Activated T-cell treated with anti-CD3 and anti-CD28 coated beads, Interleukin-2, amount 50 U/mL, for 72 hours (primary cell): ENCODE data around the gene RUNX1. TPM values are rescaled to one million over a fixed set of nuclear protein-coding genes. Genes with fewer than 3 reads are reported as not detected.
"Not testable (repeated sequence)": the region's sequence is repeated elsewhere in the genome, so short reads cannot be mapped to it uniquely, and the experiment has no call there.

Experiments
- ATAC-seq, 2 donors: fragments of 150-1000 bp; cut with Tn5 transposase; replicated peaks in 1 of 2; 2 replicates each; pipeline ENCODE4 v1.10.0; 2021; ENCODE audit warnings: moderate library complexity in 2 of 2, mild to moderate bottlenecking in 1 of 2
- DNase-seq, 2 donors: peaks; one replicate each; pipeline ENCODE4 v3.0.0; 2021 to 2022; ENCODE audit warnings: mixed read lengths in 1 of 2
- H3K27ac Mint-ChIP-seq: one replicate; pipeline ENCODE4 v1.8.0; 2022; ENCODE audit warnings: mild to moderate bottlenecking, moderate library complexity, mixed read lengths
- H3K27me3 Mint-ChIP-seq: one replicate; pipeline ENCODE4 v1.8.0; 2022; ENCODE audit warnings: low read depth, mixed read lengths
- H3K36me3 Mint-ChIP-seq, 2 donors: one replicate each; pipeline ENCODE4 v1.8.0; 2022; ENCODE audit warnings: mixed read lengths in 2 of 2, mild to moderate bottlenecking in 1 of 2; ENCODE audit not compliant: insufficient read depth in 2 of 2
- H3K4me1 Mint-ChIP-seq: one replicate; pipeline ENCODE4 v1.8.0; 2022; ENCODE audit warnings: low read depth, mixed read lengths
- H3K4me3 Mint-ChIP-seq, 2 donors: one replicate each; pipeline ENCODE4 v1.8.0; 2022; ENCODE audit warnings: mild to moderate bottlenecking in 2 of 2, mixed read lengths in 2 of 2, moderate library complexity in 2 of 2
- H3K9me3 Mint-ChIP-seq, 2 donors: one replicate each; pipeline ENCODE4 v1.8.0; 2022; ENCODE audit warnings: mixed read lengths in 2 of 2
- total RNA-seq, 2 donors: library from RNA; stranded (reverse); gene quantifications; one replicate each; pipeline ENCODE4 v1.2.3, GENCODE V29; 2022

RUNX1 gene
- total RNA-seq, 2 donors from 2014 or later: 36.6 to 56.2 TPM

GRCh38 chr21:35002879-35003722 lies 46.0 kb downstream of the RUNX1 start:
- H3K9me3 Mint-ChIP-seq: no peaks in the 10 kb centered on the region

GRCh38 chr21:34999397-34999941 lies 49.6 kb downstream of the RUNX1 start:
- DNase-seq: no peak
- Mint-ChIP-seq H3K4me1 (peaks cover 99% of the 10 kb centered on the region), H3K9me3 (no peaks in the 10 kb centered on the region), H3K27ac (peak overlapping the region; percentile 66), H3K36me3 (peaks cover 0 to 3% of the 10 kb centered on the region in 2 donors), H3K27me3 (no peaks in the 10 kb centered on the region), H3K4me3 (peak overlapping the region; percentile 63 to 70)
- no peak for ATAC-seq

More at GRCh38 chr21:35002879-35003722, 46.0 kb downstream of the RUNX1 start:
- ATAC-seq (peak; percentile 46 to 49), DNase-seq (no peak)
- Mint-ChIP-seq H3K4me1 (peaks cover 99% of the 10 kb centered on the region), H3K27ac (no peak overlapping the region), H3K4me3 (peak overlapping the region in 1 of 2 donors; percentile 10), H3K36me3 (peaks cover 0 to 1% of the 10 kb centered on the region in 2 donors), H3K27me3 (no peaks in the 10 kb centered on the region)

- peaks cover 87% of the 10 kb centered on the region for H3K4me1 Mint-ChIP-seq
- no peak overlapping the region for H3K27ac Mint-ChIP-seq
- peaks cover 0 to 3% of the 10 kb centered on the region in 2 donors for H3K36me3 Mint-ChIP-seq
- no peak for DNase-seq
- no peaks in the 10 kb centered on the region for H3K9me3 Mint-ChIP-seq
- peak overlapping the region; percentile 1 to 5 for H3K4me3 Mint-ChIP-seq
- H3K27me3 Mint-ChIP-seq: no peaks in the 10 kb centered on the region
- no peak for ATAC-seq
These were observed 50.9 kb downstream of the RUNX1 start for GRCh38 chr21:34998176-34998575.

GRCh38 chr21:34997294-34997693 lies 51.8 kb downstream of the RUNX1 start:
- no peak for ATAC-seq
- no peaks in the 10 kb centered on the region for H3K9me3 Mint-ChIP-seq
- H3K27me3 Mint-ChIP-seq: no peaks in the 10 kb centered on the region
- no peak for DNase-seq
- peak overlapping the region; percentile 94 for H3K27ac Mint-ChIP-seq
- peaks cover 78% of the 10 kb centered on the region for H3K4me1 Mint-ChIP-seq
- peaks cover 0 to 3% of the 10 kb centered on the region in 2 donors for H3K36me3 Mint-ChIP-seq
- peak overlapping the region; percentile 66 to 93 for H3K4me3 Mint-ChIP-seq

GRCh38 chr21:34996304-34997101 lies 52.6 kb downstream of the RUNX1 start:
- no peaks in the 10 kb centered on the region for H3K9me3 Mint-ChIP-seq
- H3K4me1 Mint-ChIP-seq: peaks cover 74% of the 10 kb centered on the region
- peaks cover 0 to 3% of the 10 kb centered on the region in 2 donors for H3K36me3 Mint-ChIP-seq
- ATAC-seq: peak; percentile 42 to 61
- peak overlapping the region; percentile 94 for H3K27ac Mint-ChIP-seq
- H3K4me3 Mint-ChIP-seq: peak overlapping the region; percentile 66 to 93
- DNase-seq: peak in 1 of 2 donors; percentile 27
- no peaks in the 10 kb centered on the region for H3K27me3 Mint-ChIP-seq

GRCh38 chr21:34995979-34996303 lies 53.2 kb downstream of the RUNX1 start:
- peaks cover 0 to 3% of the 10 kb centered on the region in 2 donors for H3K36me3 Mint-ChIP-seq
- H3K4me1 Mint-ChIP-seq: peaks cover 74% of the 10 kb centered on the region
- H3K4me3 Mint-ChIP-seq: peak overlapping the region; percentile 66 to 93
- DNase-seq (no peak), ATAC-seq (no peak)
- H3K27ac Mint-ChIP-seq: peak overlapping the region; percentile 94
- no peaks in the 10 kb centered on the region for H3K27me3 Mint-ChIP-seq
- no peaks in the 10 kb centered on the region for H3K9me3 Mint-ChIP-seq

- no peaks in the 10 kb centered on the region for H3K27me3 Mint-ChIP-seq
- DNase-seq: no peak
- peak; percentile 29 to 53 for ATAC-seq
- no peak overlapping the region for H3K27ac Mint-ChIP-seq
- no peaks in the 10 kb centered on the region for H3K9me3 Mint-ChIP-seq
- H3K4me3 Mint-ChIP-seq: no peak overlapping the region
- H3K4me1 Mint-ChIP-seq: peaks cover 74% of the 10 kb centered on the region
- peaks cover 0 to 3% of the 10 kb centered on the region in 2 donors for H3K36me3 Mint-ChIP-seq
These were observed 54.1 kb downstream of the RUNX1 start for GRCh38 chr21:34994766-34995631.

- ATAC-seq, H3K36me3 Mint-ChIP-seq, DNase-seq, H3K9me3 Mint-ChIP-seq, H3K27me3 Mint-ChIP-seq, H3K4me3 Mint-ChIP-seq, H3K27ac Mint-ChIP-seq: not testable (repeated sequence)
- H3K4me1 Mint-ChIP-seq: peaks cover 74% of the 10 kb centered on the region
These were observed 55.6 kb downstream of the RUNX1 start for GRCh38 chr21:34993521-34993921.

GRCh38 chr21:34992736-34993398 lies 56.2 kb downstream of the RUNX1 start:
- H3K27me3 Mint-ChIP-seq: no peaks in the 10 kb centered on the region
- peaks cover 74% of the 10 kb centered on the region for H3K4me1 Mint-ChIP-seq
- DNase-seq: no peak
- H3K27ac Mint-ChIP-seq: no peak overlapping the region
- peaks cover 0 to 2% of the 10 kb centered on the region in 2 donors for H3K36me3 Mint-ChIP-seq
- no peak for ATAC-seq
- no peak overlapping the region for H3K4me3 Mint-ChIP-seq
- H3K9me3 Mint-ChIP-seq: no peaks in the 10 kb centered on the region

- Mint-ChIP-seq H3K27me3 (no peaks in the 10 kb centered on the region), H3K4me3 (no peak overlapping the region), H3K4me1 (peaks cover 74% of the 10 kb centered on the region), H3K27ac (no peak overlapping the region), H3K9me3 (no peaks in the 10 kb centered on the region), H3K36me3 (peaks cover 0 to 2% of the 10 kb centered on the region in 2 donors)
- ATAC-seq: no peak
- DNase-seq: no peak
These were observed 56.9 kb downstream of the RUNX1 start for GRCh38 chr21:34992180-34992579.

GRCh38 chr21:34991366-34991957 lies 57.6 kb downstream of the RUNX1 start:
- H3K27me3 Mint-ChIP-seq: no peaks in the 10 kb centered on the region
- H3K4me1 Mint-ChIP-seq: peaks cover 74% of the 10 kb centered on the region
- DNase-seq (no peak), ATAC-seq (no peak)
- H3K27ac Mint-ChIP-seq: no peak overlapping the region
- no peak overlapping the region for H3K4me3 Mint-ChIP-seq
- H3K36me3 Mint-ChIP-seq: peaks cover 0 to 2% of the 10 kb centered on the region in 2 donors
- no peaks in the 10 kb centered on the region for H3K9me3 Mint-ChIP-seq

- DNase-seq (no peak), ATAC-seq (no peak)
- peaks cover 0 to 2% of the 10 kb centered on the region in 2 donors for H3K36me3 Mint-ChIP-seq
- H3K27me3 Mint-ChIP-seq: no peaks in the 10 kb centered on the region
- no peaks in the 10 kb centered on the region for H3K9me3 Mint-ChIP-seq
- peaks cover 74% of the 10 kb centered on the region for H3K4me1 Mint-ChIP-seq
- H3K4me3 Mint-ChIP-seq: no peak overlapping the region
- no peak overlapping the region for H3K27ac Mint-ChIP-seq
These were observed 58.3 kb downstream of the RUNX1 start for GRCh38 chr21:34990842-34991241.
